Measurements from ENCODE around the gene MCF2L2. TPM values are rescaled to one million over a fixed set of nuclear protein-coding genes. Genes with fewer than 3 reads are reported as not detected.

The MCF2L2 gene
- total and polyA plus RNA-seq, 9 of the 15 experiments (the other 6 are each of a cell fraction or from before 2014, with no cell fraction given) = 0.56 to 4.2 (median 3.0) TPM

DNA sequence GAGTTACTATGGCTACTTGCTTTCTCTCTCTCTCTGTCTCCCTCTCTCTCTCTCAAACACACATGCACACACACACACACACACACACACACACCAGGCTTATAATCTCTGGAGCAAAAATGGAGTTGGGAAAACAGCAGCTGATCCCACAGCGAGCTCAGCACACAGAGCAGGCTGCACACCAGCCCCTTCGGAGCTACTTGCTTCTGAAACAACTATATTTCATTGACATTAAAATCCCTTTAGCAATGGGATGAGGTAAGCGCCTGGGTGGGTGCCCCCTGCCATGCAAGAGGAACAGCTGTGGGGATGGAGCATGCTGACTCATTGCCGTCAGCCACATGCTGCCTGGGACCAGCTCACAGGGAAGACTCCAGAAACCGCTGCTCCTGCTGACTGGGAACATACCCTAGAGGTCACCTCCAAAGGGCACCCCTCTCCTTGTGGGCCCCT, 129.7 kb downstream of the MCF2L2 start (continued):
- TF ChIP-seq, protein P1, sequence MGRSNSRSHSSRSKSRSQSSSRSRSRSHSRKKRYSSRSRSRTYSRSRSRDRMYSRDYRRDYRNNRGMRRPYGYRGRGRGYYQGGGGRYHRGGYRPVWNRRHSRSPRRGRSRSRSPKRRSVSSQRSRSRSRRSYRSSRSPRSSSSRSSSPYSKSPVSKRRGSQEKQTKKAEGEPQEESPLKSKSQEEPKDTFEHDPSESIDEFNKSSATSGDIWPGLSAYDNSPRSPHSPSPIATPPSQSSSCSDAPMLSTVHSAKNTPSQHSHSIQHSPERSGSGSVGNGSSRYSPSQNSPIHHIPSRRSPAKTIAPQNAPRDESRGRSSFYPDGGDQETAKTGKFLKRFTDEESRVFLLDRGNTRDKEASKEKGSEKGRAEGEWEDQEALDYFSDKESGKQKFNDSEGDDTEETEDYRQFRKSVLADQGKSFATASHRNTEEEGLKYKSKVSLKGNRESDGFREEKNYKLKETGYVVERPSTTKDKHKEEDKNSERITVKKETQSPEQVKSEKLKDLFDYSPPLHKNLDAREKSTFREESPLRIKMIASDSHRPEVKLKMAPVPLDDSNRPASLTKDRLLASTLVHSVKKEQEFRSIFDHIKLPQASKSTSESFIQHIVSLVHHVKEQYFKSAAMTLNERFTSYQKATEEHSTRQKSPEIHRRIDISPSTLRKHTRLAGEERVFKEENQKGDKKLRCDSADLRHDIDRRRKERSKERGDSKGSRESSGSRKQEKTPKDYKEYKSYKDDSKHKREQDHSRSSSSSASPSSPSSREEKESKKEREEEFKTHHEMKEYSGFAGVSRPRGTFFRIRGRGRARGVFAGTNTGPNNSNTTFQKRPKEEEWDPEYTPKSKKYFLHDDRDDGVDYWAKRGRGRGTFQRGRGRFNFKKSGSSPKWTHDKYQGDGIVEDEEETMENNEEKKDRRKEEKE (IDR thresholded peaks at IDR 0.05; ENCODE audit: borderline replicate concordance in 1 of 2, control insufficient read depth in 1 of 2, low read depth in 2 of 2, low read length in 1 of 2) = no peak
- TF ChIP-seq PHB (CRISPR knock-in tag; IDR thresholded peaks at IDR 0.05) = no peak
- TF ChIP-seq, protein P2, sequence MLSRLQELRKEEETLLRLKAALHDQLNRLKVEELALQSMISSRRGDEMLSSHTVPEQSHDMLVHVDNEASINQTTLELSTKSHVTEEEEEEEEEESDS (CRISPR knock-in tag; IDR thresholded peaks at IDR 0.05) = no peak
- TF ChIP-seq SIN3B (IDR thresholded peaks at IDR 0.05; ENCODE audit: low read depth) = no peak
- TF ChIP-seq, protein P3, sequence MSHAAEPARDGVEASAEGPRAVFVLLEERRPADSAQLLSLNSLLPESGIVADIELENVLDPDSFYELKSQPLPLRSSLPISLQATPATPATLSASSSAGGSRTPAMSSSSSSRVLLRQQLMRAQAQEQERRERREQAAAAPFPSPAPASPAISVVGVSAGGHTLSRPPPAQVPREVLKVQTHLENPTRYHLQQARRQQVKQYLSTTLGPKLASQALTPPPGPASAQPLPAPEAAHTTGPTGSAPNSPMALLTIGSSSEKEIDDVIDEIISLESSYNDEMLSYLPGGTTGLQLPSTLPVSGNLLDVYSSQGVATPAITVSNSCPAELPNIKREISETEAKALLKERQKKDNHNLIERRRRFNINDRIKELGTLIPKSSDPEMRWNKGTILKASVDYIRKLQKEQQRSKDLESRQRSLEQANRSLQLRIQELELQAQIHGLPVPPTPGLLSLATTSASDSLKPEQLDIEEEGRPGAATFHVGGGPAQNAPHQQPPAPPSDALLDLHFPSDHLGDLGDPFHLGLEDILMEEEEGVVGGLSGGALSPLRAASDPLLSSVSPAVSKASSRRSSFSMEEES (CRISPR knock-in tag; IDR thresholded peaks at IDR 0.05) = no peak
- TF ChIP-seq FOXK2 (conservative IDR thresholded peaks at IDR 0.05 in 1 of 2, IDR thresholded peaks at IDR 0.05 in 1 of 2; ENCODE audit: low read depth in 2 of 2) = no peak
- peak; percentile 80 for TF ChIP-seq MAFG (tag; conservative IDR thresholded peaks at IDR 0.05)
- TF ChIP-seq SAFB2 (IDR thresholded peaks at IDR 0.05; ENCODE audit: borderline replicate concordance, low read depth, low read length, severe bottlenecking) = no peak
- no peak for TF ChIP-seq MEF2A (IDR thresholded peaks at IDR 0.05; ENCODE audit: control insufficient read depth, low read depth, low read length)
- no peak for TF ChIP-seq ARNT (IDR thresholded peaks at IDR 0.05)
- TF ChIP-seq, protein P4, sequence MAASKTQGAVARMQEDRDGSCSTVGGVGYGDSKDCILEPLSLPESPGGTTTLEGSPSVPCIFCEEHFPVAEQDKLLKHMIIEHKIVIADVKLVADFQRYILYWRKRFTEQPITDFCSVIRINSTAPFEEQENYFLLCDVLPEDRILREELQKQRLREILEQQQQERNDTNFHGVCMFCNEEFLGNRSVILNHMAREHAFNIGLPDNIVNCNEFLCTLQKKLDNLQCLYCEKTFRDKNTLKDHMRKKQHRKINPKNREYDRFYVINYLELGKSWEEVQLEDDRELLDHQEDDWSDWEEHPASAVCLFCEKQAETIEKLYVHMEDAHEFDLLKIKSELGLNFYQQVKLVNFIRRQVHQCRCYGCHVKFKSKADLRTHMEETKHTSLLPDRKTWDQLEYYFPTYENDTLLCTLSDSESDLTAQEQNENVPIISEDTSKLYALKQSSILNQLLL (CRISPR knock-in tag; IDR thresholded peaks at IDR 0.05; ENCODE audit: borderline replicate concordance) = no peak
- TF ChIP-seq, protein P5, sequence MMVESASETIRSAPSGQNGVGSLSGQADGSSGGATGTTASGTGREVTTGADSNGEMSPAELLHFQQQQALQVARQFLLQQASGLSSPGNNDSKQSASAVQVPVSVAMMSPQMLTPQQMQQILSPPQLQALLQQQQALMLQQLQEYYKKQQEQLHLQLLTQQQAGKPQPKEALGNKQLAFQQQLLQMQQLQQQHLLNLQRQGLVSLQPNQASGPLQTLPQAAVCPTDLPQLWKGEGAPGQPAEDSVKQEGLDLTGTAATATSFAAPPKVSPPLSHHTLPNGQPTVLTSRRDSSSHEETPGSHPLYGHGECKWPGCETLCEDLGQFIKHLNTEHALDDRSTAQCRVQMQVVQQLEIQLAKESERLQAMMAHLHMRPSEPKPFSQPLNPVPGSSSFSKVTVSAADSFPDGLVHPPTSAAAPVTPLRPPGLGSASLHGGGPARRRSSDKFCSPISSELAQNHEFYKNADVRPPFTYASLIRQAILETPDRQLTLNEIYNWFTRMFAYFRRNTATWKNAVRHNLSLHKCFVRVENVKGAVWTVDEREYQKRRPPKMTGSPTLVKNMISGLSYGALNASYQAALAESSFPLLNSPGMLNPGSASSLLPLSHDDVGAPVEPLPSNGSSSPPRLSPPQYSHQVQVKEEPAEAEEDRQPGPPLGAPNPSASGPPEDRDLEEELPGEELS (CRISPR knock-in tag; IDR thresholded peaks at IDR 0.05; ENCODE audit: borderline replicate concordance) = no peak
- peak; percentile 66; the same call in 1 of the 2 replicates for TF ChIP-seq JUN (IDR thresholded peaks at IDR 0.05; ENCODE audit: borderline replicate concordance, low read depth, low read length)
- TF ChIP-seq JUN (CRISPR knock-in tag; IDR thresholded peaks at IDR 0.05; ENCODE audit: borderline replicate concordance) = no peak
- no peak for TF ChIP-seq ZNF184 (CRISPR knock-in tag; IDR thresholded peaks at IDR 0.05)
